ENCODE data around the gene NT5DC3.

Gene NT5DC3

DNA sequence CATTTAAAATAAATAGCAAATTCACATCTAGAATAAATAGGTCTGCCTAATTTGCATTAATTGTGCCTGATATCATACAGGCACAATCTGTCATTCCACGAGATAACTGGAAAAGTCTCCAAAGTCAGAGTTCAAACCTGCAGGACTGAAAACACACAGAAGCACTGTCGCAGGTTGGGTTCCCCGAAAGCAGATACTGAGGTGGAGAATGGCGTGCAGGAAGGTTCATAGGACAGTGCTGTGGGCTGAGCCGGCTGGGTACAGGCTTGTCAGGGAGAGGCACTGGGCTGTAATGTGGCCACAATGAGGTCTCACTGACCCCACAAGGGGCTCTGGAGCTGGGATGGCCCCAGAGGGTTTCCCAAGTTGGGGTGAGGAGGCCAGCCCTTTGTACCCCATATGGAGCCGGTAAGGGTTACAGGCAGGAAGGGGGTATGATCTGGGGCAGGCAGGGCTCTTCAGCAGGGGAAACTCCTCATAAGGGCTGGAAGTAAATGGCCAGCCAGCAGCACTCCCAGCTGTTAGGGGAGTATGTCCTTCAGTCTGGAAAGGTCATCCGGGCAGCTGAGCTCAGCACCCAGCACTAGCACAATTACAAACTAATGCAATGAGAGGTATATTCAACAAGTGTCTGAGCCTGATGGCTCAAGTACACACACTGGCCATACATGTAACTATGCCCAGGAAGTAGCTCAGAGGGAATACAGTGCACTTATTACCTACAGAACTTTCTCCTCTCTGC lies 68.5 kb downstream of the NT5DC3 start:
- DNase-seq (ENCODE audit: insufficient read length), result no peak
- TF ChIP-seq POLR2A (IDR thresholded peaks at IDR 0.05; ENCODE audit: low read depth, low read length), result no peak
- TF ChIP-seq TAF1 (IDR thresholded peaks at IDR 0.05; ENCODE audit: borderline replicate concordance, low read depth, low read length), result no peak
- no peak for TF ChIP-seq POLR2AphosphoS5 (IDR thresholded peaks at IDR 0.05; ENCODE audit: low read depth, low read length)
- no peak for FAIRE-seq

DNA sequence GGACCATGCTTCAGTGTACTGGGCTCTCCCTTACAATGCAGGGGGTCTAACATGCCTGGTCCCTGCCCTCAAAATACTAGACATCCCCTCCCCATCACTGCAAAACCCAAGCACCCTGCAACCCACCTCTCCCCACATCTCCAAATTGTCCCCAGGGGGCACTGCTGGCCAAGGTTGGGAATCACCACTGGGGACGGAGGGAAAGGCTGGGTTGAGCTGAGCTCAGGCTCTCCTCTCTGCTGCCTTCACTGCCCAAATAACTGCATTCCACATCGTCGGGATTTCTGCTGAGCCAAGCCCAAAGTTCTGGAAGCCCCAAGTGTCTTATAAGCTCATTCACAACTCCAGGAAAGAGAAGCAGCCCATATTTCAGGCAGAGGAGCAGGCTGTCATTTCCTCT lies 69.6 kb downstream of the NT5DC3 start:
- DNase-seq (ENCODE audit: insufficient read length) (no peak), FAIRE-seq (no peak)
- no peak for TF ChIP-seq POLR2A (IDR thresholded peaks at IDR 0.05; ENCODE audit: low read depth, low read length)
- no peak for TF ChIP-seq POLR2AphosphoS5 (IDR thresholded peaks at IDR 0.05; ENCODE audit: low read depth, low read length)
- TF ChIP-seq TAF1 (IDR thresholded peaks at IDR 0.05; ENCODE audit: borderline replicate concordance, low read depth, low read length), result no peak

DNA sequence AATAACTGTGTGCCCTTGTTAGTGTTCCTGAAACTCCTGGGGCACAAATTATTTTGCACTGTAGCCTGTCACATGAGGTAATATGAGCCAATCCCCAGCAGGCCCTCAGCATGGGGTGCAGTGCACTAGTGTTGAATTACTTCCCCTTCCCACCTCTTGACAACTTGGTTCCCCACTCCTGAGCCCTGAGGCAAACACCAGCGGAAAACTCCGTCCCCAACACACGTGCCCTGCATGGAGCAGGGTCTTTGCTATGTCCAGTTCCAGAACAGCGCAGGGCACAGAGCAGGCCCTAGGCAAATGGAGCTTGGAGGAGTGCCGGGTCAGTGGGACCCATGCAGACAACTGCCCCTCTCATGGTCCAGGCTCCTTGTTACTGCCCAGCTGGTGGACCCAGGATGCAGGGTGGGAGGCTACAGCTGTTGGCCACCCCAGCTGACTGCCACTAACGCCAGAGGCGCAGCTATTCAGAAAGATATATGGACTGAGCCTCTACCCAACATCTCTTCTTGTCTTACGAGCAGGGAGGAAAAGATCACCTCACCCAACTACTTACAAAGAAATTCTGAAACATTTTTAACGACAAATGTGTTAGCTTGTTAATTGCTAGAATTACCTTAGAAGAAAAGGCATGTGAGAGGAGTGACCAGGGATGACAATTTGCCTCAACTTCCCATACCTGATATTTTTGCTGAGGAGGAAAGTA lies 71.6 kb downstream of the NT5DC3 start:
- DNase-seq (ENCODE audit: insufficient read length) (no peak), FAIRE-seq (no peak)
- no peak for TF ChIP-seq TAF1 (IDR thresholded peaks at IDR 0.05; ENCODE audit: borderline replicate concordance, low read depth, low read length)

DNA sequence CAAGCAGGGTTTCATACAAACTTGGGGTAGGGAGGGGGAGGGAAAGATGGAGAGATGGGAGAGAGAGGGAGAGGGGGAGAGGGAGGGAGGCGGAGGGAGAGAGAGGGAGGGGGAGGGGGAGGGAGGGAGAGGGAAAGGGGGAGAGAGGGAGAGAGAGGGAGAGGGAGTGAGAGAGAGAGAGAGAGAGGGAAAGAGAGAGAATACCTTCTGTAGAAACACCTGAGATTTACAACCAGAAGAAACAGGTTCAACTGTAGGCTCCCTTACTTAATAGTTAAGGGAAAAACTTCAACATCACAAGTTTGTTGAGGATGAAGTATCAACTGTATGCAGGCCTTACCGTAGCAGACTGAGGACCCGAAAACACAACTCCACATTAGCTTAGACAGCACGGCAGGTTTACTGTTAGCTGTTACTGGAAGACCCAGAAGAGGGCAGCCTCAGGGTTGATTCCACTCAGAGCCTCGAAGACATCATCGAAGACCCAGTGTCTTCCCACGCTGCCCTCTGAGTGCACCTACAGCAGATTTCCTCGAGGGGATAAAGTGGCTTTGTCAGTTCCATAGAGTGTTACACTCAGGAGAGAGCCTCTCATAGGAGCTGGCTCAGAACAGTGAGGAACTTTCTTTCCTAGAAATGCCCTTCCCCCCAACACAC lies 72.4 kb downstream of the NT5DC3 start:
- no peak for DNase-seq (ENCODE audit: insufficient read length)
- TF ChIP-seq POLR2AphosphoS5 (IDR thresholded peaks at IDR 0.05; ENCODE audit: low read depth, low read length), result no peak
- FAIRE-seq, result no peak

DNA sequence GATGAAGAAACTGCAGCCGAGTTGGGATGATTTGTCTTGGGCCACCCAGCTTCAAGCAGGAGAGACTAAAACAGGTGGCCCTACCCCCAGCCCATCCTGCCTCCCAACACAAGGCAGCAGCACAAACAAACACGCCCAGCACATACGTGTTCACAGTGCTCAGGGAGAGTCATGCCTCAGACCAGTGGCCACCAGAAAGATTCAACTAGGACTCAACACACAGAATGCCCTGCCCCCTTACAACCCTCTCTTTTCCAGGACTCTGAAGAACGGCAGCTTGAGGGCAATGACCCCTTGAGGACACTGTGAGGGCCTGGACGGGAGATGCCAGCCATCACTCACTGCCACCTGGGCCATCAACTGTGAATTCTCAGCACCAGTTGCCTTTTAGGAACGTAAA lies 75.0 kb downstream of the NT5DC3 start:
- no peak for DNase-seq (ENCODE audit: insufficient read length)
- FAIRE-seq, result no peak

DNA sequence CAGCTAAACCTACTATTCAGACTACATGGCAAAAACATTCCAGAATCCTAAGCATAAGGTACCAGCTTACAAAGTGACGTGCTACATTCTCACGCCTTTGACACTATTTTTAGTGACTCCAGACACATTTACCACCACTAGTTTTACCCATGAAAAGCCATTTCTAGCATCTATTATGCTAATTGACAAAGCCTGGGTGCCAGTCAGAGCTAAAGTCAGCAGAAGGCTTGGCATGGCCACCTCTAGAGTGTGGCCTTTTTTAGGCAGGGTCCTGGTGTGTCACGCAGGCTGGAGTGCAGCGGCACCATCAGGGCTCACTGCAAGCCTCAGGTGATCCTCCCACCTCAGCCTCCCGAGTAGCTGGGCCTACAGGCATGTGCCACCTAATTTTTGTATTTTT lies 75.7 kb downstream of the NT5DC3 start:
- FAIRE-seq, result no peak
- DNase-seq (ENCODE audit: insufficient read length), result no peak
- TF ChIP-seq POLR2A (IDR thresholded peaks at IDR 0.05; ENCODE audit: low read depth, low read length) (no peak), TAF1 (IDR thresholded peaks at IDR 0.05; ENCODE audit: borderline replicate concordance, low read depth, low read length) (no peak), POLR2AphosphoS5 (IDR thresholded peaks at IDR 0.05; ENCODE audit: low read depth, low read length) (no peak)

More for the DNA sequence above, 75.0 kb downstream of the NT5DC3 start:
- TF ChIP-seq TAF1 (IDR thresholded peaks at IDR 0.05; ENCODE audit: borderline replicate concordance, low read depth, low read length) (no peak), POLR2A (IDR thresholded peaks at IDR 0.05; ENCODE audit: low read depth, low read length) (no peak), POLR2AphosphoS5 (IDR thresholded peaks at IDR 0.05; ENCODE audit: low read depth, low read length) (no peak)

DNA sequence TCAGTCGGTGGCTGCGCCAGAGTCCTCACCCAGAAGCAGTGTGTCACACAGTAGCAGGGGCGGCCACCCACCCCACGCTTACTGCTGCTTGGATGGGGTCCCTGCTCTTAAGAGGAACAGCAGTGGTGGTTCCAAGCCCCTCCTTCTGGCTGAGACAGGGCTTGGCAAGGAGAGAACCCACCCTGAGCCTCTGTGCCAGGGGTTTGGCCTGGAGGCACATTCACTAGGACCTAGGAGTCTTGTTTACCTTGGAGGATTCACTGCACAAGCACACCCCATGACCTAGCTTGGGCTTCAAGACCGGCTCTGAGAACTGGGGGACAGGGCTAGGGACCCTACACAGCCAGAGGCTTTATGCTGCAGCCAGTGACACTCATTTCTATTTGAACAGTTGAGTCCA lies 78.6 kb downstream of the NT5DC3 start:
- TF ChIP-seq TAF1 (IDR thresholded peaks at IDR 0.05; ENCODE audit: borderline replicate concordance, low read depth, low read length) (no peak), POLR2AphosphoS5 (IDR thresholded peaks at IDR 0.05; ENCODE audit: low read depth, low read length) (no peak), POLR2A (IDR thresholded peaks at IDR 0.05; ENCODE audit: low read depth, low read length) (no peak)

DNA sequence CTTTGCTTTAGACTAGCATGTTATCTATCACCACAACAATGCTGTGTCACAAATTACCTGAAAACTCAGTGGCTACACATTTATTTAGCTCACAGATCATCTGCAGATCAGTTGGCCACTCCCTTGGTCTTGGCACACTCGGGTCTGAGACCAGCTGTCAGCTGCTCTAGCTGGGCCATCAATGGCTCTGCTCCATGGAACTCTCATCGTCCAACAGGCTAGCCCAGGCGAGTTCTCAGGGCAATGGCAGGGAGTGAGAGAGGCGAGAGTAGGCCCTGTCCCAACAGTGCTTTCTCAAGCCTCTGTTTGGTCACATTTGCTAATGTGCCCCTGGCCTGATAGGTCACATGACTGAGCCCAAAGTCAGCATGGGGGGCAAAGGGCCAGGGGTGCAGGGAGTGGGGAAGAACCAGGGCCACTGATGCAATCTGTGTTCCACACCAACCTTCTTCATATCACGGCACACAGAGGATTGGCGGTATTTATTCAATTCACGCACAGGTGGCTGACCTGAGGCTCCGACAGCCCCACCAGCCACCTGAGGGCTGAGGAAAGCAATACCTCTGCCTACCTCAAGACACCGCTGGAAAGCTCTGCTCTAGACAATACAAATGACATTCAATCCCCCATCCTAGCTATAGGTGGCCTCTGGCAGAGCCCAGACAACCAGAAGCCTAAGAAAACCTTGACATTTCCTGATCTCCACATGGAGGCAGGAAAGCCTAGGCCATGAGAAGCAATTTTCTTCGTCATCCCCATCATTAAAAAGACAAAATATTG lies 82.5 kb downstream of the NT5DC3 start:
- FAIRE-seq (no peak), DNase-seq (ENCODE audit: insufficient read length) (no peak)
- TF ChIP-seq TAF1 (IDR thresholded peaks at IDR 0.05; ENCODE audit: borderline replicate concordance, low read depth, low read length), result no peak
- TF ChIP-seq POLR2A (IDR thresholded peaks at IDR 0.05; ENCODE audit: low read depth, low read length), result no peak
- no peak for TF ChIP-seq POLR2AphosphoS5 (IDR thresholded peaks at IDR 0.05; ENCODE audit: low read depth, low read length)

More for the DNA sequence above, 78.6 kb downstream of the NT5DC3 start:
- DNase-seq (ENCODE audit: insufficient read length), result no peak
- no peak for FAIRE-seq

DNA sequence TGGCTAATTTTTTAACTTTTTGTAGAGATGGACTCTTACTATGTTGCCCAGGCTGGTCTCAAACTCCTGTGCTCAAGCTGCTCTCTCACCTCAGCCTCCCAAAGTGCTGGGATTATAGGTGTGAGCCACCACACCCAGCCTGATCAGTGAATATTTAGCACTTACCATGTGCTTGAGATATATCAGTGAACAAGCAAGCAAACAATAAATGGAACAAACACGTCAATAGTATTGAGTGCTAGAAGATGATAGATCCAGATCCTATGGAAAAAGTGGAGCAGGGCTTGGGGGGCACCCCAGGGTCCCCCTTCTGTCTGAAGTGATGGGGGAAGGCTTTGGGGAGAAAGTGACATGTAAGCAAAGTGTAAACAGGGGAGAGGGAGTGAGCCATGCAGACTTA lies 83.8 kb downstream of the NT5DC3 start:
- no peak for FAIRE-seq
- no peak for TF ChIP-seq POLR2AphosphoS5 (IDR thresholded peaks at IDR 0.05; ENCODE audit: low read depth, low read length)
- no peak for TF ChIP-seq TAF1 (IDR thresholded peaks at IDR 0.05; ENCODE audit: borderline replicate concordance, low read depth, low read length)
- TF ChIP-seq POLR2A (IDR thresholded peaks at IDR 0.05; ENCODE audit: low read depth, low read length), result no peak

DNA sequence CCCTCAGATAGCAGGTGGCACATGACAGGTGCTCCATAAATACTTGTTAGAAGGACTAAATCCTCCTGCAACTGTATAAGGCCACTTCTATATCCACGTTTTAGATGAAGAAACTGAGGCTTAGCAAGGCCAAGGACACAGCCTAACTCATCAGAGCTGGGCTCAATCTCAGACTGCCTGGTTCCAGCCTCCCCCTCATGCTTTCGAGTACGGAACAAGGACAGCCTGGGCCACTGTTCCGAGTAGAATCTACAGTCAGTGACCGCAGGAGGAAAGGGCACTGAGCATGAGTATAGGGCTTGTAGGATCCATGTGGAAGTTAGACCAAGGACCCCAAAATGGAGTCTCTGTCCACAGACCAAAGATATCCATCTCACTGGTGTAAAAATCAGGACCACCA lies 84.6 kb downstream of the NT5DC3 start:
- DNase-seq (ENCODE audit: insufficient read length), result no peak
- TF ChIP-seq TAF1 (IDR thresholded peaks at IDR 0.05; ENCODE audit: borderline replicate concordance, low read depth, low read length) (no peak), POLR2A (IDR thresholded peaks at IDR 0.05; ENCODE audit: low read depth, low read length) (no peak), POLR2AphosphoS5 (IDR thresholded peaks at IDR 0.05; ENCODE audit: low read depth, low read length) (no peak)
- FAIRE-seq, result no peak

More for the DNA sequence above, 83.8 kb downstream of the NT5DC3 start:
- no peak for DNase-seq (ENCODE audit: insufficient read length)

DNA sequence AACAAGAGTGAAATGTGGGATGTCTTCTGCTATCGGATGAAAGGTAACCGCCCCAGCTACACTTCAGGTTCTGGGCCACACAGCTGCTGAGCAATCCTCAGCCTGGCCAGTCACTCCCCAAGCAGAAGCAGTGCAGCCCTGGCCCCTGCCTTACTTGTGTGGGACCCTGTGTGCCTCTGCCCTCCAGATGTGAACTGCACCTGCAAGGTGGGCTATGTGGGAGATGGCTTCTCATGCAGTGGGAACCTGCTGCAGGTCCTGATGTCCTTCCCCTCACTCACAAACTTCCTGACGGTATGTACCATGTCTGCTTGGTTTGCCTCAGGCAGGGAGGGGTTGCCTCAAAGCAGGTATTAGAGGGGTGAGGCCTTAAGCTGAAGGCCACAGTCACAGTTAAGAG lies 85.6 kb downstream of the NT5DC3 start:
- no peak for FAIRE-seq

More for the DNA sequence above, 85.6 kb downstream of the NT5DC3 start:
- no peak for DNase-seq (ENCODE audit: insufficient read length)
- no peak for TF ChIP-seq POLR2A (IDR thresholded peaks at IDR 0.05; ENCODE audit: low read depth, low read length)
- no peak for TF ChIP-seq POLR2AphosphoS5 (IDR thresholded peaks at IDR 0.05; ENCODE audit: low read depth, low read length)
- TF ChIP-seq TAF1 (IDR thresholded peaks at IDR 0.05; ENCODE audit: borderline replicate concordance, low read depth, low read length), result no peak
